ENCODE data around the gene FAM13A.
A peak's percentile ranks its signal among the peaks of the same experiment; 100 is the strongest.

Gene FAM13A

DNA sequence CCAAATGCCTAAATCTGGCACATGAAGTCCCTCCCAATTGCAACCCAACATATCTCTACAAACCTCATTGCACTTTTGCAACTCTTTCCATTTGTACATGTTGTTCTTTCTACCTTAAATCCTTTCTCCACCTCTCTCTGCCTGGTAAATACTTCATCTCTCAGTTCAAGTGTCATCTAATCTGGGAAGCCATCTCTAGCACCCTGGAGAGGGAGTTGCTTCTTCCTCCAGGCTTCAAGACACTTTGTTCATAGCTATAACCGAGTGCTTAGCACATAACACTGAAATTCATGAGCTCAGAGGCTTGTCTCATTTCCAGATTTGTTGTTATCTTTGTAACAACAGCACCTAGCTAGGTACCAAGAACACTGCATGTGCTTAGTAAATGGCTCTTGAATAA is 244.6 kb downstream of the FAM13A start:
- H3K4me3 ChIP-seq (ENCODE audit: low read depth, low read length) = no peak overlapping the region
- DNase-seq (ENCODE audit: low read depth, low spot score) = no peak
- TF ChIP-seq, protein P1, sequence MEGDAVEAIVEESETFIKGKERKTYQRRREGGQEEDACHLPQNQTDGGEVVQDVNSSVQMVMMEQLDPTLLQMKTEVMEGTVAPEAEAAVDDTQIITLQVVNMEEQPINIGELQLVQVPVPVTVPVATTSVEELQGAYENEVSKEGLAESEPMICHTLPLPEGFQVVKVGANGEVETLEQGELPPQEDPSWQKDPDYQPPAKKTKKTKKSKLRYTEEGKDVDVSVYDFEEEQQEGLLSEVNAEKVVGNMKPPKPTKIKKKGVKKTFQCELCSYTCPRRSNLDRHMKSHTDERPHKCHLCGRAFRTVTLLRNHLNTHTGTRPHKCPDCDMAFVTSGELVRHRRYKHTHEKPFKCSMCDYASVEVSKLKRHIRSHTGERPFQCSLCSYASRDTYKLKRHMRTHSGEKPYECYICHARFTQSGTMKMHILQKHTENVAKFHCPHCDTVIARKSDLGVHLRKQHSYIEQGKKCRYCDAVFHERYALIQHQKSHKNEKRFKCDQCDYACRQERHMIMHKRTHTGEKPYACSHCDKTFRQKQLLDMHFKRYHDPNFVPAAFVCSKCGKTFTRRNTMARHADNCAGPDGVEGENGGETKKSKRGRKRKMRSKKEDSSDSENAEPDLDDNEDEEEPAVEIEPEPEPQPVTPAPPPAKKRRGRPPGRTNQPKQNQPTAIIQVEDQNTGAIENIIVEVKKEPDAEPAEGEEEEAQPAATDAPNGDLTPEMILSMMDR (IDR thresholded peaks at IDR 0.05; ENCODE audit: low read depth, low read length) = no peak
- in situ Hi-C loops (cut with HindIII; ENCODE audit: low sequenced_read_pairs) = no loop called here

DNA sequence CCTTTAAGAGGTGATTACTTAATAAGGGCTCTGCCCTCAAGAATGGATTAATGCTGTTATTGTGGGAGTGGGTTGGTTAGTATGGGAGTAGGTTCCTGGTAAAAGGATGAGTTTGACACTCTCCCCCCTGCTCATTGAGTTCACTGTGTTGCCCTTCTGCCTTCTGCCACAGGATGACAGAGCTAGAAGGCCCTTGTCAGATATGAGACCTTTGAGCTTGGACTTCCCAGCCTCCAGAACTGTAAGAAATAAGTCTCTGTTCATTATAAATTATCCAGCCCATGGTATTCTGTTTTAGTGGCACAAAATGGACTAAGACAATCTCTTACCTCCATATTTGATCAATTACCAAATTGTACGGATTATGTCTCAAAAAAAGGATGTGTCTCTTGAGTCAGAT is 245.1 kb downstream of the FAM13A start:
- DNase-seq (ENCODE audit: low read depth, low spot score) = no peak
- in situ Hi-C loops (cut with HindIII; ENCODE audit: low sequenced_read_pairs) = no loop called here
- no peak overlapping the region for H3K4me3 ChIP-seq (ENCODE audit: low read depth, low read length)
- TF ChIP-seq, protein P1 (IDR thresholded peaks at IDR 0.05; ENCODE audit: low read depth, low read length) = no peak

DNA sequence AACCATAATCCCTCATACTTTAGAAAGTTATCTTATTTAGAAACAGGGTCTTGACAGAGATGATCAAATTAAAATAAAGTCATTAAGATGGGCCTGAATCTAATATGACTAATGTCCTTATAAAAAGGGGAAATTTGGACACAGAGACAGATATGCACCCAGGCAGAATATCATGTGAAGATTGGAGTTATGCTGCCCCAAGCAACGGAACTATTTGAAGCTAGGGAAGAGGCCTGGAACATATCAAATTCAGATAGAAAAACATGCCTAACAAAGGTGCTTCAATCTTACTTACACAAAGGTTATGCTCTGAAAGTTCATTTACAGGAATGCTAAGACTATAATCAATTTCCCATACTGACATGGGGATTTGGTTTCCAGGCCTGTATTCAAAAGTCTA is 246.7 kb downstream of the FAM13A start:
- TF ChIP-seq, protein P1 (IDR thresholded peaks at IDR 0.05; ENCODE audit: low read depth, low read length) = no peak

GRCh38 chr4:88809576-88810219 is 247.3 kb downstream of the FAM13A start:
- TF ChIP-seq, protein P1 (IDR thresholded peaks at IDR 0.05; ENCODE audit: low read depth, low read length) = no peak
- peak; percentile 33 for DNase-seq (ENCODE audit: low read depth, low spot score)
- in situ Hi-C loops (cut with HindIII; ENCODE audit: low sequenced_read_pairs) = no loop called here
- H3K4me3 ChIP-seq (ENCODE audit: low read depth, low read length) = no peak overlapping the region

More for the DNA sequence above, 246.7 kb downstream of the FAM13A start:
- no peak for DNase-seq (ENCODE audit: low read depth, low spot score)
- in situ Hi-C loops (cut with HindIII; ENCODE audit: low sequenced_read_pairs) = no loop called here
- H3K4me3 ChIP-seq (ENCODE audit: low read depth, low read length) = no peak overlapping the region

- TF ChIP-seq, protein P1 (IDR thresholded peaks at IDR 0.05; ENCODE audit: low read depth, low read length) = no peak
- no peak overlapping the region for H3K4me3 ChIP-seq (ENCODE audit: low read depth, low read length)
- DNase-seq (ENCODE audit: low read depth, low spot score) = no peak
- in situ Hi-C loops (cut with HindIII; ENCODE audit: low sequenced_read_pairs) = no loop called here
Measured at GRCh38 chr4:88809101-88809500, 247.9 kb downstream of the FAM13A start.

DNA sequence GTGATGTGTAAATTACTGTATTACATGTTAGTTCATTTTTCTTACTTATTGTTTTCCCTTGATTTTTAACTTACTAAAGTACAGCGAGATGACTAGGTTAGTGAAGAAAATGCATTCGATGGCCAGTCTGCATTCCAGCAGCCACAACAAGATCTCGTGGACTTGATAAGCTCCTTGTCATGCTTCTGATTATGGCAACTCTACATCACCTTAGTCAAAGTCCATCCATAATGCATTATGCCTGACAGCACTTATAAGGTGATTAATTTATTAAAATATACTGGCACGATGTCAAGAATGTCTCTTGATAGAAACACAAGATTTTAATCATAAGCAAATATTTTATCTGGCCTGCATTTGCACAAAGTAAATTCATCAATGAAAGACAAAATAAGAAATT is 249.5 kb downstream of the FAM13A start:
- no peak overlapping the region for H3K4me3 ChIP-seq (ENCODE audit: low read depth, low read length)
- DNase-seq (ENCODE audit: low read depth, low spot score) = no peak
- TF ChIP-seq, protein P1 (IDR thresholded peaks at IDR 0.05; ENCODE audit: low read depth, low read length) = no peak
- in situ Hi-C loops (cut with HindIII; ENCODE audit: low sequenced_read_pairs) = no loop called here

Measured in astrocyte of the spinal cord (primary cell).